ENCODE results near the gene SGO1. TPM values are rescaled to one million over a fixed set of nuclear protein-coding genes. Genes with fewer than 3 reads are reported as not detected.
"Not testable (repeated sequence)": the region's sequence is repeated elsewhere in the genome, so short reads cannot be mapped to it uniquely, and the experiment has no call there.

Gene SGO1
- total RNA-seq, 1 experiment from 2014 or later = 14.8 TPM

DNA sequence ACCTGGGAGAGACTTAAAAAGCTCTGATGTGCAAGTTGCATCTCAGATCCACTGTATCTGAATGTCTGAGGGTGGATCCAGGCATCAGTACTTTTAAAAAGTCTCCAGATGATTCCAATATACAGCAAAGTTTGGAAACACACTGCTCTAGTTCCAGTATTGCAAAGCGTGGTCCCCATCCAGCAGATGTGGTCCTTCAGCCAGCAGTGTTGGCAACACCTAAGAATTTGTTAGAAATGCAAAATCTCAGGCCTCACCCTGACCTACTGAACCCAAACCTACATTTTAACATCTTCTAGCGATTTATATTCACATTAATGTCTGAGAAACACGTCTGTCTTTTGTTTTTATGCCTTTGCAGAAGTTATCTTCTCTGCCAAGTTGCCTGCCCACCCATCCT lies 32.2 kb upstream of the SGO1 start:
- BruUV-seq (replicated peaks) = no TSS peak
- CTCF ChIA-PET = no interaction called here
- H3K27ac ChIP-seq (ENCODE audit: low read length) = no peak overlapping the region

DNA sequence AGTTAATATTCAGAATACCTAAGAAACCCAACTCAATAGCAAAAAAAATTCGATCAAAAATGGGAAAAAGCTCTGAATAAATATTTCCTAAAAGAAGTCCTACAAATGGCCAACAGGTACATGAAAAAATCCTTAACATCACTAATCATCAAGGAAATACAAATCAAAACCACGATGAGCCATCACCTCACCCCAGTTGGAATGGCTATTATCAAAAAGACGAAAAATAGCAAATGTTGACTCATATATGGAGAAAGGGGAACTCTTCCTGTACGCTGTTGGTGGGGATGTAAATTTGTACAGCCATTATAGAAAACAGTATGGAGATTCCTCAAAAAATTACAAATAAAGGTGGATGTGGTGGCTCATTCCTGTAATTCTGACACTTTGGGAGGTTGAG lies 29.6 kb upstream of the SGO1 start:
- no peak for ATAC-seq
- no peak for DNase-seq (ENCODE audit: low read depth, low spot score)
- Histone ChIP-seq H3K9me3 (ENCODE audit: control insufficient read depth, insufficient read depth, low read depth, low read length) (no peaks in the 10 kb centered on the region), H3K4me1 (ENCODE audit: control insufficient read depth, insufficient read depth, low read length) (no peaks in the 10 kb centered on the region), H3K27me3 (ENCODE audit: control insufficient read depth, insufficient read depth, low read length) (no peaks in the 10 kb centered on the region), H3K36me3 (ENCODE audit: control insufficient read depth, insufficient read depth, low read length) (no peaks in the 10 kb centered on the region), H3K4me3 (ENCODE audit: low read depth in 2 of 2, low read length in 2 of 2) (no peak overlapping the region), H3K27ac (ENCODE audit: low read length) (no peak overlapping the region)
- no peak for TF ChIP-seq TCF7L2 (IDR thresholded peaks at IDR 0.05; ENCODE audit: low read depth, low read length)
- no peak for TF ChIP-seq POLR2AphosphoS5 (IDR thresholded peaks at IDR 0.05; ENCODE audit: low read depth, low read length)
- no peak for TF ChIP-seq SIN3A (IDR thresholded peaks at IDR 0.05; ENCODE audit: borderline replicate concordance, insufficient read depth, low read depth, low read length)
- TF ChIP-seq, protein P1, sequence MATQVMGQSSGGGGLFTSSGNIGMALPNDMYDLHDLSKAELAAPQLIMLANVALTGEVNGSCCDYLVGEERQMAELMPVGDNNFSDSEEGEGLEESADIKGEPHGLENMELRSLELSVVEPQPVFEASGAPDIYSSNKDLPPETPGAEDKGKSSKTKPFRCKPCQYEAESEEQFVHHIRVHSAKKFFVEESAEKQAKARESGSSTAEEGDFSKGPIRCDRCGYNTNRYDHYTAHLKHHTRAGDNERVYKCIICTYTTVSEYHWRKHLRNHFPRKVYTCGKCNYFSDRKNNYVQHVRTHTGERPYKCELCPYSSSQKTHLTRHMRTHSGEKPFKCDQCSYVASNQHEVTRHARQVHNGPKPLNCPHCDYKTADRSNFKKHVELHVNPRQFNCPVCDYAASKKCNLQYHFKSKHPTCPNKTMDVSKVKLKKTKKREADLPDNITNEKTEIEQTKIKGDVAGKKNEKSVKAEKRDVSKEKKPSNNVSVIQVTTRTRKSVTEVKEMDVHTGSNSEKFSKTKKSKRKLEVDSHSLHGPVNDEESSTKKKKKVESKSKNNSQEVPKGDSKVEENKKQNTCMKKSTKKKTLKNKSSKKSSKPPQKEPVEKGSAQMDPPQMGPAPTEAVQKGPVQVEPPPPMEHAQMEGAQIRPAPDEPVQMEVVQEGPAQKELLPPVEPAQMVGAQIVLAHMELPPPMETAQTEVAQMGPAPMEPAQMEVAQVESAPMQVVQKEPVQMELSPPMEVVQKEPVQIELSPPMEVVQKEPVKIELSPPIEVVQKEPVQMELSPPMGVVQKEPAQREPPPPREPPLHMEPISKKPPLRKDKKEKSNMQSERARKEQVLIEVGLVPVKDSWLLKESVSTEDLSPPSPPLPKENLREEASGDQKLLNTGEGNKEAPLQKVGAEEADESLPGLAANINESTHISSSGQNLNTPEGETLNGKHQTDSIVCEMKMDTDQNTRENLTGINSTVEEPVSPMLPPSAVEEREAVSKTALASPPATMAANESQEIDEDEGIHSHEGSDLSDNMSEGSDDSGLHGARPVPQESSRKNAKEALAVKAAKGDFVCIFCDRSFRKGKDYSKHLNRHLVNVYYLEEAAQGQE (IDR thresholded peaks at IDR 0.05; ENCODE audit: insufficient read depth in 1 of 2, low read depth in 2 of 2, low read length in 1 of 2) = no peak
- no TSS peak for BruUV-seq (replicated peaks)
- intact Hi-C loops (cut with micrococcal nuclease; ENCODE audit: unreplicated experiment) (no loop called here), in situ Hi-C loops (cut with HindIII; ENCODE audit: low pct_unique_long_range_greater_than_20kb, low sequenced_read_pairs) (no loop called here)
- POLR2A ChIA-PET = no interaction called here
- CTCF ChIA-PET = no interaction called here

More for the DNA sequence above, 32.2 kb upstream of the SGO1 start:
- POLR2A ChIA-PET = no interaction called here
- DNase-seq (ENCODE audit: low read depth, low spot score) = no peak
- in situ Hi-C loops (cut with HindIII; ENCODE audit: low pct_unique_long_range_greater_than_20kb, low sequenced_read_pairs) = no loop called here
- H3K27me3 ChIP-seq (ENCODE audit: control insufficient read depth, insufficient read depth, low read length) = no peaks in the 10 kb centered on the region
- H3K36me3 ChIP-seq (ENCODE audit: control insufficient read depth, insufficient read depth, low read length) = no peaks in the 10 kb centered on the region
- H3K9me3 ChIP-seq (ENCODE audit: control insufficient read depth, insufficient read depth, low read depth, low read length) = no peaks in the 10 kb centered on the region
- TF ChIP-seq POLR2AphosphoS5 (IDR thresholded peaks at IDR 0.05; ENCODE audit: low read depth, low read length) (no peak), TCF7L2 (IDR thresholded peaks at IDR 0.05; ENCODE audit: low read depth, low read length) (no peak), SIN3A (IDR thresholded peaks at IDR 0.05; ENCODE audit: borderline replicate concordance, insufficient read depth, low read depth, low read length) (no peak), CTCF (IDR thresholded peaks at IDR 0.05) (no peak)
- TF ChIP-seq, protein P1 (IDR thresholded peaks at IDR 0.05; ENCODE audit: insufficient read depth in 1 of 2, low read depth in 2 of 2, low read length in 1 of 2) = no peak
- intact Hi-C loops (cut with micrococcal nuclease; ENCODE audit: unreplicated experiment) = no loop called here
- no peak for ATAC-seq
- no peaks in the 10 kb centered on the region for H3K4me1 ChIP-seq (ENCODE audit: control insufficient read depth, insufficient read depth, low read length)
- no peak overlapping the region for H3K4me3 ChIP-seq (ENCODE audit: low read depth in 2 of 2, low read length in 2 of 2)

DNA sequence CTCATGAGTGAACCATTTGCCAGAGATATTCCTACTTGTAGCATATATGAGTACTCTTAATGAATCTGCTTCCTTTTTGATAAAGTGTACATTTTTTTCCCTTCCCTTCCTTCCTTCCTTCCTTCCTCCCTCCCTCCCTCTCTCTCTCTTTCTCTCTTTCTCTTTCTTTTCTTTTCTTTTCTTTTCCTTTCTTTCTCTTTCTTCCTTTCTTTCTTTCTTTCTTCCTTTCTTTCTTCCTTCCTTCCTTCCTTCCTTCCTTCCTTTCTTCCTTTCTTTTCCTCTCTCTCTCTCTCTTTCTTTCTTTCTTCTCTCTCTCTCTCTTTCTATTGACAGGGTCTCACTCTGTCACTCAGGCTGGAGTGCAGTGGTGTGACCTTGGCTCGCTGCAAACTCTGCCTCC lies 27.5 kb upstream of the SGO1 start:
- H3K36me3 ChIP-seq (ENCODE audit: control insufficient read depth, insufficient read depth, low read length); DNase-seq (ENCODE audit: low read depth, low spot score); H3K27me3 ChIP-seq (ENCODE audit: control insufficient read depth, insufficient read depth, low read length); H3K27ac ChIP-seq (ENCODE audit: low read length); ATAC-seq; H3K9me3 ChIP-seq (ENCODE audit: control insufficient read depth, insufficient read depth, low read depth, low read length); POLR2A ChIA-PET; in situ Hi-C loops (cut with HindIII; ENCODE audit: low pct_unique_long_range_greater_than_20kb, low sequenced_read_pairs); intact Hi-C loops (cut with micrococcal nuclease; ENCODE audit: unreplicated experiment); CTCF ChIA-PET; BruUV-seq (replicated peaks); H3K4me1 ChIP-seq (ENCODE audit: control insufficient read depth, insufficient read depth, low read length); H3K4me3 ChIP-seq (ENCODE audit: low read depth in 2 of 2, low read length in 2 of 2): not testable (repeated sequence)

DNA sequence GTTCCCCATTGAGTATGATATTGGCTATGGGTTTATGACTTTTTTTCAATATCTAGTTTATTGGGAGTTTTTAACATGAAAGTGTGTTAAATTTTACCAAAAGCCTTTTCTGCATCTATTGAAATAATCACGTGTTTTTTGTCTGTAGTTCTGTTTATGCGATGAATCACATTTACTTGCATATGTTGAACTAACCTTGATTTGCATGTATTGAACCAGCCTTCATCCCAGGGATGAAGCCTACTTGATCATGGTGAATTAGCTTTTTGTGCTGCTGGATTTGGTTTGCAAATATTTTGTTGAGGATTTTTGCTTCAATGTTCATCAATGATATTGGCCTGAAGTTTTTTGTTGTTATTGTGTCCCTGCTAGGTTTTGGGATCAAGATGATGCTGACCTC lies 21.9 kb upstream of the SGO1 start:
- in situ Hi-C loops (cut with HindIII; ENCODE audit: low pct_unique_long_range_greater_than_20kb, low sequenced_read_pairs); H3K4me1 ChIP-seq (ENCODE audit: control insufficient read depth, insufficient read depth, low read length); CTCF ChIA-PET; ATAC-seq; H3K27ac ChIP-seq (ENCODE audit: low read length); H3K27me3 ChIP-seq (ENCODE audit: control insufficient read depth, insufficient read depth, low read length); H3K9me3 ChIP-seq (ENCODE audit: control insufficient read depth, insufficient read depth, low read depth, low read length); DNase-seq (ENCODE audit: low read depth, low spot score); POLR2A ChIA-PET; BruUV-seq (replicated peaks); H3K4me3 ChIP-seq (ENCODE audit: low read depth in 2 of 2, low read length in 2 of 2); intact Hi-C loops (cut with micrococcal nuclease; ENCODE audit: unreplicated experiment); H3K36me3 ChIP-seq (ENCODE audit: control insufficient read depth, insufficient read depth, low read length): not testable (repeated sequence)
